ENCODE data around the gene PVALB. TPM values are rescaled to one million over a fixed set of nuclear protein-coding genes. Genes with fewer than 3 reads are reported as not detected.

Gene PVALB
- total RNA-seq, 2 experiments from 2014 or later: not detected

DNA sequence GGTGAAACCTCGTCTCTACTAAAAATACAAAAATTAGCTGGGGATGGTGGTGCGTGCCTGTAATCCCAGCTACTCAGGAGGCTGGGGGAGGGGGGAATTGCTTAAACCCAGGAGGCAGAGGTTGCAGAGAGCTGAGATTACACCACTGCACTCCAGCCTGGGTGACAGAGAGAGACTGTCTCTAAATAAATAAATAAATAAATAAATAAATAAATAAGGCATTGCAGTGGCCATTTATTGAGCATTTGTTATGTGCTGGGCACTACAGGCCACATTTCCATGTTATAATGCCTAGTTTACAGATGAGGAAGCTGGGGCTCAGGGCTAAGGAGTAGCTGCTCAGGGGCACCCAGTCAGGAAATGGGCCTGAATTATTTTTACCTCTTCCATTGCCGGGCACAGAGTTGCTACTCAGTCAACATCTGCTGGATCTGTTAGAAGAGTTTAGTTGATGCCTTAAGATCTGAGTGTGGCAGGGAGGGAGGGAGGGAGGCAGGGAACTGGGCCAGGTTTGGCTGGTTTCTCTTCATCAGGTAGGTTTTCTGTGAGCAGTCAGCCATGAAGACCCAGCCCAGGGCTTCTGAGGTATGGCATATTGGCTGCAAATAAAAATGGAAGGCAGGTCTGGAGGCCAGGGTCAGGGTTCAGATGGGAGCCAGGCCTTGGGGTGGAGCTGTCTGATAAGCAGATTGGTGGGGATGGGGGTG, 5.6 kb downstream of the PVALB start:
- no peaks in the 10 kb centered on the region for H3K36me3 ChIP-seq (ENCODE audit: insufficient read depth, low read length)
- H3K9me3 ChIP-seq (ENCODE audit: low read length): no peaks in the 10 kb centered on the region
- DNase-seq (ENCODE audit: low spot score): no peak
- H2AFZ ChIP-seq (ENCODE audit: low read length): no peak overlapping the region
- H3K4me3 ChIP-seq (ENCODE audit: low read depth, low read length, poor library complexity, severe bottlenecking): no peak overlapping the region
- H3K9me2 ChIP-seq (ENCODE audit: insufficient read depth, low read length): no peaks in the 10 kb centered on the region
- BruUV-seq (replicated peaks): no TSS peak
- no peaks in the 10 kb centered on the region for H3K79me2 ChIP-seq (ENCODE audit: insufficient read depth, low read depth, low read length)
- no peaks in the 10 kb centered on the region for H4K20me1 ChIP-seq (ENCODE audit: insufficient read depth, low read length)
- intact Hi-C loops (cut with micrococcal nuclease; ENCODE audit: unreplicated experiment): no loop called here
- H3K27ac ChIP-seq (ENCODE audit: low read depth, low read length, poor library complexity, severe bottlenecking): no peak overlapping the region
- H3K4me2 ChIP-seq (ENCODE audit: low read length): no peak overlapping the region
- H3K4me1 ChIP-seq (ENCODE audit: insufficient read depth, low read length, poor library complexity, severe bottlenecking): no peaks in the 10 kb centered on the region
- CTCF ChIA-PET (ENCODE audit: unreplicated experiment): no interaction called here
- POLR2A ChIA-PET: no interaction called here
- TF ChIP-seq, protein P1, sequence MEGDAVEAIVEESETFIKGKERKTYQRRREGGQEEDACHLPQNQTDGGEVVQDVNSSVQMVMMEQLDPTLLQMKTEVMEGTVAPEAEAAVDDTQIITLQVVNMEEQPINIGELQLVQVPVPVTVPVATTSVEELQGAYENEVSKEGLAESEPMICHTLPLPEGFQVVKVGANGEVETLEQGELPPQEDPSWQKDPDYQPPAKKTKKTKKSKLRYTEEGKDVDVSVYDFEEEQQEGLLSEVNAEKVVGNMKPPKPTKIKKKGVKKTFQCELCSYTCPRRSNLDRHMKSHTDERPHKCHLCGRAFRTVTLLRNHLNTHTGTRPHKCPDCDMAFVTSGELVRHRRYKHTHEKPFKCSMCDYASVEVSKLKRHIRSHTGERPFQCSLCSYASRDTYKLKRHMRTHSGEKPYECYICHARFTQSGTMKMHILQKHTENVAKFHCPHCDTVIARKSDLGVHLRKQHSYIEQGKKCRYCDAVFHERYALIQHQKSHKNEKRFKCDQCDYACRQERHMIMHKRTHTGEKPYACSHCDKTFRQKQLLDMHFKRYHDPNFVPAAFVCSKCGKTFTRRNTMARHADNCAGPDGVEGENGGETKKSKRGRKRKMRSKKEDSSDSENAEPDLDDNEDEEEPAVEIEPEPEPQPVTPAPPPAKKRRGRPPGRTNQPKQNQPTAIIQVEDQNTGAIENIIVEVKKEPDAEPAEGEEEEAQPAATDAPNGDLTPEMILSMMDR (conservative IDR thresholded peaks at IDR 0.05; ENCODE audit: low read length): no peak
- TF ChIP-seq EZH2phosphoT487 (IDR thresholded peaks at IDR 0.05; ENCODE audit: borderline replicate concordance, low read depth, low read length): no peak

DNA sequence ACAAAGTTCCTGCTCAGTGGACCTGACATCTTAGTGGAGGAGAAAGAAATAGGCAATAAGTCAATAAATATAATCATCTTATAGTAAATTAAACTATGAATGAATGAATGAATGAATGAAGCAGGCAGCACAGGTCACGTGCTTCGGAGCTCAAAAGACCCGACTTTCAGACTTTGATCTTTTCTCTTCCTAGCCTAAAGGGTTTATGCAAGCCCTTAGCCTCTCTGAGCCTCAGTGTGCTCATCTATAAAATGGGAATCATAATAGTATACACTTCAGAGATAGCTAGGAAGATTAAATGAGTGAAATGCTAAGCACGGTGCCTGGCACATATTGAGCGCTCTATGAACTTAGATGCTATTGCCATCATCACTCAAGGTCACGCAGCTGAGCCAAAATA, 7.5 kb downstream of the PVALB start:
- ChIA-PET POLR2A (interaction anchor here (0.8 kb wide), 1 partner anchor 13 kb away, joined by 3 read pairs; no protein-coding TSS in a partner anchor), CTCF (ENCODE audit: unreplicated experiment) (no interaction called here)
- Histone ChIP-seq H3K27ac (ENCODE audit: low read depth, low read length, poor library complexity, severe bottlenecking) (no peak overlapping the region), H3K4me3 (ENCODE audit: low read depth, low read length, poor library complexity, severe bottlenecking) (no peak overlapping the region), H3K4me2 (ENCODE audit: low read length) (no peak overlapping the region), H2AFZ (ENCODE audit: low read length) (no peak overlapping the region), H3K36me3 (ENCODE audit: insufficient read depth, low read length) (no peaks in the 10 kb centered on the region), H3K79me2 (ENCODE audit: insufficient read depth, low read depth, low read length) (no peaks in the 10 kb centered on the region), H3K4me1 (ENCODE audit: insufficient read depth, low read length, poor library complexity, severe bottlenecking) (no peaks in the 10 kb centered on the region), H3K9me2 (ENCODE audit: insufficient read depth, low read length) (no peaks in the 10 kb centered on the region), H3K9me3 (ENCODE audit: low read length) (no peaks in the 10 kb centered on the region), H4K20me1 (ENCODE audit: insufficient read depth, low read length) (no peaks in the 10 kb centered on the region)
- no peak for DNase-seq (ENCODE audit: low spot score)
- TF ChIP-seq, protein P1 (conservative IDR thresholded peaks at IDR 0.05; ENCODE audit: low read length): no peak
- no peak for TF ChIP-seq EZH2phosphoT487 (IDR thresholded peaks at IDR 0.05; ENCODE audit: borderline replicate concordance, low read depth, low read length)
- intact Hi-C loops (cut with micrococcal nuclease; ENCODE audit: unreplicated experiment): no loop called here
- no TSS peak for BruUV-seq (replicated peaks)

DNA sequence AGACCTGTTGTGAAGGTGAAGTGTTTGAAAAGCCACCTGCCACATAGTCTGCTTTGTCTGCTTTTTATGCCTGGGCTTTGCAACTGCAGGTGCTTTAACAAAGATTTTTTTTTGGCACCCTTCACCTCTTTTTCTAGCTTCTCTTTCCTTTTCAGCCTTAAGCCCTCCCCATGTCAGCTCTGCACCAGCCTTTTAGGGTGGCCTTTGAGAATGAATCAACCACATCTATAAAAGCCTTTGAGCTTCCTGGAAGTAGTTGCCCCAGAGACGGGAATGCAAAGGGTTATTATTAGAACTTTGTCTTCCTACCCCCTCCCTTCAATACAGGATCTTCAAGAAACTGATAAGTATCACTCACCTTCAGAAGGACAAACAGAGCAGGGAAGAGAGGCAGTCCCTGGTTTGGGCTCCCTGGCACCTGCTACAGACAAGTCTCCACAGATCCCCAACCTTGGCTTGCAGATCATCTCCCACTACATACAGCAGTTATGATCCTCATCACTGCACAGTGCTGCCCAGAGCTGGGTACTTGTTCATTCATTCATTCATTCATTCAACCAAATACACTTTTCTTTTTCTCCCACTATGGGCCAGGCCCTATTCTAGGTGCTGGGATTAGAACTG, 8.0 kb downstream of the PVALB start:
- POLR2A ChIA-PET: no interaction called here
- H3K36me3 ChIP-seq (ENCODE audit: insufficient read depth, low read length): no peaks in the 10 kb centered on the region
- no peak overlapping the region for H2AFZ ChIP-seq (ENCODE audit: low read length)
- intact Hi-C loops (cut with micrococcal nuclease; ENCODE audit: unreplicated experiment): no loop called here
- no peaks in the 10 kb centered on the region for H4K20me1 ChIP-seq (ENCODE audit: insufficient read depth, low read length)
- no peak overlapping the region for H3K4me3 ChIP-seq (ENCODE audit: low read depth, low read length, poor library complexity, severe bottlenecking)
- H3K4me2 ChIP-seq (ENCODE audit: low read length): no peak overlapping the region
- no peaks in the 10 kb centered on the region for H3K9me3 ChIP-seq (ENCODE audit: low read length)
- TF ChIP-seq, protein P1 (conservative IDR thresholded peaks at IDR 0.05; ENCODE audit: low read length): no peak
- no peak for TF ChIP-seq EZH2phosphoT487 (IDR thresholded peaks at IDR 0.05; ENCODE audit: borderline replicate concordance, low read depth, low read length)
- H3K79me2 ChIP-seq (ENCODE audit: insufficient read depth, low read depth, low read length): no peaks in the 10 kb centered on the region
- no TSS peak for BruUV-seq (replicated peaks)
- CTCF ChIA-PET (ENCODE audit: unreplicated experiment): no interaction called here
- no peaks in the 10 kb centered on the region for H3K4me1 ChIP-seq (ENCODE audit: insufficient read depth, low read length, poor library complexity, severe bottlenecking)
- H3K9me2 ChIP-seq (ENCODE audit: insufficient read depth, low read length): no peaks in the 10 kb centered on the region
- no peak for DNase-seq (ENCODE audit: low spot score)
- no peak overlapping the region for H3K27ac ChIP-seq (ENCODE audit: low read depth, low read length, poor library complexity, severe bottlenecking)

Measured in OCI-LY7 (cell line).